Muscle layer of colon (tissue), 2 donors: ENCODE data around the gene SERPINA9.
"Not testable (repeated sequence)": the region's sequence is repeated elsewhere in the genome, so short reads cannot be mapped to it uniquely, and the experiment has no call there.

ENCODE experiments used
- H3K27ac ChIP-seq: one replicate; pipeline ENCODE4 v1.7.0; 2013; ENCODE audit warnings: low read depth, mild to moderate bottlenecking, low read length, moderate library complexity
- H3K27me3 ChIP-seq, 2 donors: one replicate each; pipeline ENCODE4 v1.7.0; 2013; ENCODE audit warnings: low read length in 2 of 2, mild to moderate bottlenecking in 2 of 2; ENCODE audit not compliant: insufficient read depth in 2 of 2, control insufficient read depth in 1 of 2
- H3K36me3 ChIP-seq: one replicate; pipeline ENCODE4 v1.7.0; 2013; ENCODE audit warnings: mild to moderate bottlenecking, low read length; ENCODE audit not compliant: insufficient read depth
- H3K4me1 ChIP-seq: one replicate; pipeline ENCODE4 v1.7.0; 2013; ENCODE audit warnings: mild to moderate bottlenecking, low read length; ENCODE audit not compliant: insufficient read depth
- H3K4me3 ChIP-seq, 2 donors: one replicate each; pipeline ENCODE4 v1.7.0; 2013; ENCODE audit warnings: low read length in 2 of 2, low read depth in 1 of 2, mild to moderate bottlenecking in 1 of 2, moderate library complexity in 1 of 2
- H3K9ac ChIP-seq: one replicate; pipeline ENCODE4 v1.7.0; 2013; ENCODE audit warnings: low read length
- H3K9me3 ChIP-seq: one replicate; pipeline ENCODE4 v1.7.0; 2013; ENCODE audit warnings: mild to moderate bottlenecking, low read length
- donor health status: abdominal sarcoma.
- donor health status: Adenocarcinoma of cecum.

Gene SERPINA9

GRCh38 chr14:94476023-94476422, at the start of gene SERPINA9:
Gene SERPINA9, minus strand, starts transcription at chr14:94476197. Its CDS starts 6,357 bp downstream, at chr14:94469840.
- no peak within 1 kb of the TSS for H3K4me3 ChIP-seq
- H3K4me1 ChIP-seq = no peaks in the 10 kb centered on the region
- H3K9ac ChIP-seq = no peak within 1 kb of the TSS
- H3K27me3 ChIP-seq = no peaks in the 10 kb centered on the region
- H3K9me3 ChIP-seq = peaks cover 5% of the 10 kb centered on the region
- no peaks in the 10 kb centered on the region for H3K36me3 ChIP-seq
- no peak within 1 kb of the TSS for H3K27ac ChIP-seq

- Histone ChIP-seq H3K36me3 (no peaks in the 10 kb centered on the region), H3K9me3 (no peaks in the 10 kb centered on the region), H3K4me1 (no peaks in the 10 kb centered on the region), H3K27ac (no peak overlapping the region), H3K27me3 (no peaks in the 10 kb centered on the region), H3K4me3 (no peak overlapping the region), H3K9ac (no peak overlapping the region)
These were observed 48.1 kb upstream of the SERPINA9 start for GRCh38 chr14:94524093-94524492.

GRCh38 chr14:94523265-94523664, 47.3 kb upstream of the SERPINA9 start:
- H3K27me3 ChIP-seq = no peaks in the 10 kb centered on the region
- no peak overlapping the region for H3K4me3 ChIP-seq

GRCh38 chr14:94522115-94522724, 46.2 kb upstream of the SERPINA9 start:
- Histone ChIP-seq H3K27me3 (no peaks in the 10 kb centered on the region), H3K9me3 (no peaks in the 10 kb centered on the region), H3K9ac (no peak overlapping the region), H3K4me1 (no peaks in the 10 kb centered on the region), H3K4me3 (no peak overlapping the region), H3K36me3 (no peaks in the 10 kb centered on the region), H3K27ac (no peak overlapping the region)

More at GRCh38 chr14:94523265-94523664, 47.3 kb upstream of the SERPINA9 start:
- H3K9me3 ChIP-seq = no peaks in the 10 kb centered on the region
- H3K36me3 ChIP-seq = no peaks in the 10 kb centered on the region
- H3K9ac ChIP-seq = no peak overlapping the region
- no peaks in the 10 kb centered on the region for H3K4me1 ChIP-seq
- H3K27ac ChIP-seq = no peak overlapping the region

GRCh38 chr14:94521375-94522114, 45.5 kb upstream of the SERPINA9 start:
- H3K4me3 ChIP-seq = no peak overlapping the region
- H3K27ac ChIP-seq = no peak overlapping the region
- H3K9ac ChIP-seq = no peak overlapping the region
- no peaks in the 10 kb centered on the region for H3K9me3 ChIP-seq
- no peaks in the 10 kb centered on the region for H3K27me3 ChIP-seq
- H3K4me1 ChIP-seq = no peaks in the 10 kb centered on the region
- H3K36me3 ChIP-seq = no peaks in the 10 kb centered on the region

- H3K27ac ChIP-seq = no peak overlapping the region
- H3K4me3 ChIP-seq = no peak overlapping the region
- H3K27me3 ChIP-seq = no peaks in the 10 kb centered on the region
- H3K4me1 ChIP-seq = no peaks in the 10 kb centered on the region
- H3K9ac ChIP-seq = no peak overlapping the region
- no peaks in the 10 kb centered on the region for H3K36me3 ChIP-seq
- no peaks in the 10 kb centered on the region for H3K9me3 ChIP-seq
These were observed 41.8 kb upstream of the SERPINA9 start for GRCh38 chr14:94517641-94518257.

- no peak overlapping the region for H3K4me3 ChIP-seq
- H3K9ac ChIP-seq = no peak overlapping the region
- no peaks in the 10 kb centered on the region for H3K4me1 ChIP-seq
- no peaks in the 10 kb centered on the region for H3K27me3 ChIP-seq
- H3K36me3 ChIP-seq = no peaks in the 10 kb centered on the region
- H3K27ac ChIP-seq = no peak overlapping the region
- H3K9me3 ChIP-seq = no peaks in the 10 kb centered on the region
These were observed 41.2 kb upstream of the SERPINA9 start for GRCh38 chr14:94517248-94517640.

GRCh38 chr14:94515856-94516255, 39.9 kb upstream of the SERPINA9 start:
- H3K27me3 ChIP-seq = no peaks in the 10 kb centered on the region
- no peaks in the 10 kb centered on the region for H3K4me1 ChIP-seq
- H3K9ac ChIP-seq = no peak overlapping the region
- no peaks in the 10 kb centered on the region for H3K36me3 ChIP-seq
- no peak overlapping the region for H3K4me3 ChIP-seq
- no peak overlapping the region for H3K27ac ChIP-seq
- no peaks in the 10 kb centered on the region for H3K9me3 ChIP-seq

GRCh38 chr14:94515426-94515825, 39.4 kb upstream of the SERPINA9 start:
- H3K9ac ChIP-seq = no peak overlapping the region
- no peak overlapping the region for H3K27ac ChIP-seq
- H3K4me1 ChIP-seq = no peaks in the 10 kb centered on the region
- no peak overlapping the region for H3K4me3 ChIP-seq
- no peaks in the 10 kb centered on the region for H3K27me3 ChIP-seq
- no peaks in the 10 kb centered on the region for H3K36me3 ChIP-seq
- no peaks in the 10 kb centered on the region for H3K9me3 ChIP-seq

GRCh38 chr14:94514351-94514750, 38.4 kb upstream of the SERPINA9 start:
- H3K27me3 ChIP-seq = no peaks in the 10 kb centered on the region
- no peaks in the 10 kb centered on the region for H3K4me1 ChIP-seq
- no peak overlapping the region for H3K27ac ChIP-seq
- no peaks in the 10 kb centered on the region for H3K9me3 ChIP-seq
- H3K4me3 ChIP-seq = no peak overlapping the region
- H3K9ac ChIP-seq = no peak overlapping the region
- no peaks in the 10 kb centered on the region for H3K36me3 ChIP-seq

- H3K27ac ChIP-seq, H3K4me1 ChIP-seq, H3K4me3 ChIP-seq, H3K9me3 ChIP-seq, H3K9ac ChIP-seq, H3K27me3 ChIP-seq, H3K36me3 ChIP-seq: not testable (repeated sequence)
These were observed 34.5 kb upstream of the SERPINA9 start for GRCh38 chr14:94510481-94510880.
